SH-SY5Y (cell line): ENCODE measurements around the gene ATP2B2.

Experiments
- GATA2 ChIP-seq: IDR thresholded peaks from 2 replicates; pipeline ENCODE4 v1.6.1; 2011; ENCODE audit warnings: mild to moderate bottlenecking, low read depth, low read length
- GATA3 ChIP-seq: IDR thresholded peaks from 2 replicates; pipeline ENCODE4 v1.6.1; 2011; ENCODE audit warnings: low read depth, mild to moderate bottlenecking, low read length, moderate library complexity

DNA sequence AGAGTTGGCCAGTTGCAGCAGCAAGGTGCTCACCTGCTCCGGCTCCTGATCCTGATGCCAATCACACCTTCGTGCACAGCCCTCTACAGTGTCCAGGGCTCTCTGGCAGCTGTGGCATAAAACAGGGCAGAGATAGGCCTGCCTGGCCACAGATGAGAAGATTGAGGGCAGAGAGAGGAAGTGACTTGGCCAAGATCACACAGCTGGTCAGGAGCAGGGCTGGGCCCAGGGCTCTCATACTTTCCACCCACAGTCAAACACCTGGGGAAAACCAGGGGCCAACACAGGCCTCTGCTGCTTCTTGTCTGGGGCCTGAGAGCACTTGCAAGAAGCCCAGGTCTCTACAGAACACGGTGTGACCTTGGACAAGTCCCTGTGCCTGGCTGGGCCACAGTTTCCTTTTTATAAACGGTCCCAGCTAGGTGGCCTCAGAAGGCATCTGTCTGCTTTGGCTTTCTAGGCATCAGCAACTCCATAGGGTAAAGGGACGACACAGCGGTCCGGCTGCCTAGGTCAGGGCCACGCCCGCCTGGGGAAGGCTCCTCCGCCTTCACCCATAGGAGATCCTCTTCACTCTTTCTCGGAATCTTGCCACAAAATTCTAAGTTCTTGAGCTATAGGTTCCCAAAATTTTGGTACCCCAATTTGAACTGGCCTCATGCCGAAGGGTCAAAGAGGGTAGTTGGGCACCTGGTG lies 3.1 kb downstream of the ATP2B2 start:
- TF ChIP-seq GATA3 (no peak), GATA2 (no peak)
